CD14-positive monocyte (primary cell): Measurements from ENCODE around the gene SBF1. TPM values are rescaled to one million over a fixed set of nuclear protein-coding genes. Genes with fewer than 3 reads are reported as not detected.

ENCODE experiments used
- DNase-seq, 3 donors: peaks; one replicate each; pipeline ENCODE4 v3.0.0-alpha.2; 2011 to 2022
- H2AFZ ChIP-seq: 2 replicates; pipeline ENCODE4 v1.6.0; 2012; ENCODE audit warnings: mild to moderate bottlenecking, low read depth, low read length, inconsistent platforms; ENCODE audit not compliant: insufficient read depth, poor library complexity, severe bottlenecking
- H3K27ac ChIP-seq, 2 donors: 1 replicate in 1 of 2; 2 replicates in 1 of 2; pipeline ENCODE4 v1.5.1; 2012 to 2013; ENCODE audit warnings: low read length in 2 of 2, control low read depth in 1 of 2, inconsistent platforms in 1 of 2, low read depth in 1 of 2, mild to moderate bottlenecking in 1 of 2
- H3K27me3 ChIP-seq, 2 donors: one replicate each; pipeline versions ENCODE4 v1.6.0 to v1.6.1; 2011 to 2013; ENCODE audit warnings: low read length in 2 of 2; ENCODE audit not compliant: control insufficient read depth in 2 of 2, insufficient read depth in 2 of 2
- H3K36me3 ChIP-seq, 2 donors: replicated peaks in 1 of 2; 1 replicate in 1 of 2; 2 replicates in 1 of 2; pipeline versions ENCODE4 v1.5.1 to v1.6.1; 2012 to 2013; ENCODE audit warnings: low read length in 2 of 2, control low read depth in 1 of 2, inconsistent platforms in 1 of 2, mild to moderate bottlenecking in 1 of 2; ENCODE audit not compliant: insufficient read depth in 2 of 2, control insufficient read depth in 1 of 2
- H3K4me1 ChIP-seq, 2 donors: 1 replicate in 1 of 2; 2 replicates in 1 of 2; pipeline versions ENCODE4 v1.5.1 to v1.6.1; 2012 to 2013; ENCODE audit warnings: low read length in 2 of 2, control low read depth in 1 of 2, inconsistent platforms in 1 of 2, mild to moderate bottlenecking in 1 of 2, moderate library complexity in 1 of 2; ENCODE audit not compliant: insufficient read depth in 2 of 2, control insufficient read depth in 1 of 2
- H3K4me2 ChIP-seq: replicated peaks from 2 replicates; pipeline ENCODE3; 2012; ENCODE audit warnings: low read length, moderate library complexity, mild to moderate bottlenecking; ENCODE audit not compliant: poor library complexity, severe bottlenecking; ENCODE audit errors: extremely low read depth
- H3K4me3 ChIP-seq, 3 experiments: fragments of 200-600 bp in 1 of 3; sonication (generic) in 1 of 3; replicated peaks in 1 of 3; 1 replicate in 2 of 3; 2 replicates in 1 of 3; pipeline ENCODE4 v1.5.1; 2011 to 2013; ENCODE audit warnings: low read length in 3 of 3, mild to moderate bottlenecking in 3 of 3, control low read depth in 2 of 3, low read depth in 2 of 3, inconsistent platforms in 1 of 3, moderate library complexity in 1 of 3
- H3K79me2 ChIP-seq: 2 replicates; pipeline ENCODE4 v1.6.0; 2012; ENCODE audit warnings: mild to moderate bottlenecking, control low read depth, inconsistent platforms, low read length, moderate library complexity; ENCODE audit not compliant: insufficient read depth
- H3K9ac ChIP-seq: 2 replicates; pipeline ENCODE4 v1.6.0; 2017; ENCODE audit warnings: low read length, mild to moderate bottlenecking; ENCODE audit not compliant: insufficient read depth, poor library complexity, severe bottlenecking
- H3K9me3 ChIP-seq, 2 donors: replicated peaks in 1 of 2; 1 replicate in 1 of 2; 2 replicates in 1 of 2; pipeline versions ENCODE4 v1.5.1 to v1.6.1; 2012 to 2013; ENCODE audit warnings: low read length in 2 of 2, control low read depth in 1 of 2; ENCODE audit not compliant: control insufficient read depth in 1 of 2, insufficient read depth in 1 of 2
- H4K20me1 ChIP-seq: 2 replicates; pipeline ENCODE4 v1.6.0; 2012; ENCODE audit warnings: mild to moderate bottlenecking, low read length, control low read depth, moderate library complexity; ENCODE audit not compliant: insufficient read depth
- H3K27ac Mint-ChIP-seq, 7 donors: one replicate each; pipeline ENCODE4 v1.8.0; 2020; ENCODE audit warnings: mild to moderate bottlenecking in 7 of 7, mixed read lengths in 7 of 7, moderate library complexity in 6 of 7, inconsistent platforms in 2 of 7
- H3K27me3 Mint-ChIP-seq, 3 donors: one replicate each; pipeline ENCODE4 v1.8.0; 2021 to 2022; ENCODE audit warnings: low read depth in 3 of 3, mild to moderate bottlenecking in 3 of 3, mixed read lengths in 3 of 3, moderate library complexity in 3 of 3, inconsistent platforms in 1 of 3
- H3K36me3 Mint-ChIP-seq, 2 donors: one replicate each; pipeline ENCODE4 v1.8.0; 2020; ENCODE audit warnings: mixed read lengths in 2 of 2, inconsistent platforms in 1 of 2, mild to moderate bottlenecking in 1 of 2
- H3K4me1 Mint-ChIP-seq: one replicate; pipeline ENCODE4 v1.8.0; 2020; ENCODE audit warnings: mild to moderate bottlenecking, mixed read lengths
- H3K4me3 Mint-ChIP-seq, 2 donors: one replicate each; pipeline ENCODE4 v1.8.0; 2020; ENCODE audit warnings: mild to moderate bottlenecking in 2 of 2, mixed read lengths in 2 of 2, moderate library complexity in 1 of 2
- H3K9me3 Mint-ChIP-seq, 7 donors: one replicate each; pipeline ENCODE4 v1.8.0; 2020 to 2022; ENCODE audit warnings: mixed read lengths in 7 of 7, mild to moderate bottlenecking in 6 of 7, moderate library complexity in 6 of 7, inconsistent platforms in 2 of 7
- WGBS: methylation state at CpG from one replicate; pipeline ENCODE4 v1.1.5; 2013; ENCODE audit warnings: missing lambda C conversion rate; ENCODE audit not compliant: insufficient coverage; 5-methylcytosine and 5-hydroxymethylcytosine counted together
- intact Hi-C, 2 donors: fragments of 100-400 bp; cut with micrococcal nuclease; formaldehyde crosslinking; loops; one replicate each; pipeline versions ENCODE4 v1.15.0 to v1.15.1; 2023
- polyA plus RNA-seq, 3 donors: library from polyadenylated mRNA; depleted of rRNA in 1 of 3; unstranded in 2 of 3; stranded (reverse) in 1 of 3; fragments of 300-500 nt in 2 of 3; fragments of >200 nt in 1 of 3; fragmentation: Illumina TruSeq in 2 of 3; gene quantifications; 1 replicate in 2 of 3; 2 replicates in 1 of 3; pipeline ENCODE4 v1.2.3, GENCODE V29; 2012 to 2021
- TF ChIP-seq, protein P1 (sequence below): fragments of 200-600 bp; IDR thresholded peaks from one replicate; pipeline ENCODE4 v1.8.0; 2022; ENCODE audit warnings: antibody characterized with exemption, mild to moderate bottlenecking

Gene SBF1
- polyA plus RNA-seq, 3 donors: 4.0 to 45.9 (median 6.2) TPM

- peaks cover 86 to 91% of the 10 kb centered on the region in 2 donors for H3K36me3 ChIP-seq
- 96% methylated on average over 5 of the region's 8 CpGs for WGBS
- H3K79me2 ChIP-seq: no peaks in the 10 kb centered on the region
- TF ChIP-seq, protein P1, sequence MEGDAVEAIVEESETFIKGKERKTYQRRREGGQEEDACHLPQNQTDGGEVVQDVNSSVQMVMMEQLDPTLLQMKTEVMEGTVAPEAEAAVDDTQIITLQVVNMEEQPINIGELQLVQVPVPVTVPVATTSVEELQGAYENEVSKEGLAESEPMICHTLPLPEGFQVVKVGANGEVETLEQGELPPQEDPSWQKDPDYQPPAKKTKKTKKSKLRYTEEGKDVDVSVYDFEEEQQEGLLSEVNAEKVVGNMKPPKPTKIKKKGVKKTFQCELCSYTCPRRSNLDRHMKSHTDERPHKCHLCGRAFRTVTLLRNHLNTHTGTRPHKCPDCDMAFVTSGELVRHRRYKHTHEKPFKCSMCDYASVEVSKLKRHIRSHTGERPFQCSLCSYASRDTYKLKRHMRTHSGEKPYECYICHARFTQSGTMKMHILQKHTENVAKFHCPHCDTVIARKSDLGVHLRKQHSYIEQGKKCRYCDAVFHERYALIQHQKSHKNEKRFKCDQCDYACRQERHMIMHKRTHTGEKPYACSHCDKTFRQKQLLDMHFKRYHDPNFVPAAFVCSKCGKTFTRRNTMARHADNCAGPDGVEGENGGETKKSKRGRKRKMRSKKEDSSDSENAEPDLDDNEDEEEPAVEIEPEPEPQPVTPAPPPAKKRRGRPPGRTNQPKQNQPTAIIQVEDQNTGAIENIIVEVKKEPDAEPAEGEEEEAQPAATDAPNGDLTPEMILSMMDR: no peak
- H3K4me1 Mint-ChIP-seq: peaks cover 2% of the 10 kb centered on the region
- H3K27ac ChIP-seq: peak overlapping the region in 1 of 2 donors; percentile 40
- peaks cover 10% of the 10 kb centered on the region for H4K20me1 ChIP-seq
- intact Hi-C loops: no loop called here
- no peaks in the 10 kb centered on the region for H3K9me3 ChIP-seq
- DNase-seq: no peak
- H3K27ac Mint-ChIP-seq: no peak overlapping the region
- H3K4me3 Mint-ChIP-seq: no peak overlapping the region
- H3K4me2 ChIP-seq: no peak overlapping the region
- H3K4me1 ChIP-seq: no peaks in the 10 kb centered on the region
- H3K9ac ChIP-seq: no peak overlapping the region
- no peak overlapping the region for H2AFZ ChIP-seq
- no peaks in the 10 kb centered on the region for H3K9me3 Mint-ChIP-seq
- H3K27me3 ChIP-seq: no peaks in the 10 kb centered on the region
- no peak overlapping the region for H3K4me3 ChIP-seq
- no peaks in the 10 kb centered on the region for H3K27me3 Mint-ChIP-seq
- peaks cover 66 to 86% of the 10 kb centered on the region in 2 donors for H3K36me3 Mint-ChIP-seq
These were observed 57.8 kb downstream of the SBF1 start for GRCh38 chr22:50416996-50417395.

GRCh38 chr22:50415426-50415825 is 59.4 kb downstream of the SBF1 start:
- Histone ChIP-seq H3K27me3 (no peaks in the 10 kb centered on the region), H2AFZ (no peak overlapping the region), H4K20me1 (peaks cover 5% of the 10 kb centered on the region), H3K4me1 (no peaks in the 10 kb centered on the region), H3K36me3 (peaks cover 71 to 85% of the 10 kb centered on the region in 2 donors), H3K79me2 (no peaks in the 10 kb centered on the region), H3K4me3 (no peak overlapping the region), H3K27ac (no peak overlapping the region), H3K4me2 (no peak overlapping the region), H3K9me3 (no peaks in the 10 kb centered on the region), H3K9ac (no peak overlapping the region)
- Mint-ChIP-seq H3K9me3 (no peaks in the 10 kb centered on the region), H3K4me1 (peaks cover 2% of the 10 kb centered on the region), H3K4me3 (no peak overlapping the region), H3K27me3 (no peaks in the 10 kb centered on the region), H3K36me3 (peaks cover 58 to 84% of the 10 kb centered on the region in 2 donors), H3K27ac (peak overlapping the region in 1 of 7 donors; percentile 53)
- WGBS: 90% methylated on average over 8 of the region's 12 CpGs
- no peak for DNase-seq
- TF ChIP-seq, protein P1: no peak
- intact Hi-C loops: no loop called here
